ENCODE data around the gene AFDN. TPM values are rescaled to one million over a fixed set of nuclear protein-coding genes. Genes with fewer than 3 reads are reported as not detected.

Gene AFDN
- total and polyA plus RNA-seq, 2 donors (not counting 1 experiment from before 2014, with no cell fraction given): 21.0 to 57.1 TPM

DNA sequence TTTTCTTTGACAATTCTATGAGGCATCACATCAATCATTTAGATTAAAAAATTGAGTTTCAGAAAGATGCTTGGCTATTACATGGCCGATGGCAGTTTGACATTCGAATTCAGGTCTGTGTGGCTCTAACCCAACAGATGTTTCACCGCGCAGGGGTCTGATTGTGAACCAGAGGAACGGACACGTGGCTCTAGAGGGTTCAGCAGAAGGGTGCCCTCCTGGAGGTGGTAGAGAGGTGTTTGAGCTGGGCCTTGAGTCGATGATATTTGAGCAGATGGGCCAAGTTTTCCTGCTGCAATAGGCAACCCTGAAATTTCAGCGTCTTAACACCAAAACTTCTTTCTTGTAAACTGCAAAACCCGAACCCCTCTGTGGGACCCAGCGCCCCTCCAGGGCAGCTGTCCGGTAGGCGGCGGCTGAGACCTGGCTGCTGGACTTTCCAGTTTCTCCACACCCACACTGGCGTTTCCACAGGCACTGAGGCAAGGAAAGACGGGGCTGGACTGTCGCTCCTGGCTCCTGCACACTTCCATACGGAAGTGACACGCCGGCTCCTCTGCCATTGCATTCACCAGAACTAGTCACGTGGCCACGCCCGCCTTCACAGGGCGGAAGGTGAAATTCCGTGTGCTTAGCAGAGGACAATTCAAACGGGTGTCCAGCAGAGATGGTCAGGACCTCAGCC is 11.3 kb upstream of the AFDN start:
- DNase-seq (ENCODE audit: low read depth in 2 of 2): no peak
- H3K79me2 ChIP-seq (ENCODE audit: control insufficient read depth, insufficient read depth, low read length): no peaks in the 10 kb centered on the region
- no peaks in the 10 kb centered on the region for H4K20me1 ChIP-seq (ENCODE audit: control insufficient read depth, extremely low read depth, insufficient read depth, low read length)

GRCh38 chr6:167817016-167817415 is 9.7 kb upstream of the AFDN start:
- Histone ChIP-seq H3K4me1 (ENCODE audit: control insufficient read depth, extremely low read depth, insufficient read depth, low read length) (no peaks in the 10 kb centered on the region), H4K20me1 (ENCODE audit: control insufficient read depth, extremely low read depth, insufficient read depth, low read length) (no peaks in the 10 kb centered on the region), H3K79me2 (ENCODE audit: control insufficient read depth, insufficient read depth, low read length) (no peaks in the 10 kb centered on the region), H3K4me3 (replicated peaks in 1 of 4; ENCODE audit: control extremely low read depth in 1 of 4, insufficient read depth in 1 of 4, low read depth in 3 of 4, low read length in 4 of 4) (no peak overlapping the region), H3K4me2 (ENCODE audit: extremely low read depth, insufficient read depth, low read length) (no peak overlapping the region), H3K36me3 (ENCODE audit: control insufficient read depth, insufficient read depth, low read length) (no peaks in the 10 kb centered on the region), H3K9ac (ENCODE audit: insufficient read depth, low read length) (no peak overlapping the region), H3K27ac (ENCODE audit: insufficient read depth, low read length) (no peak overlapping the region), H3K9me3 (ENCODE audit: control insufficient read depth, insufficient read depth, low read depth, low read length) (no peaks in the 10 kb centered on the region), H2AFZ (ENCODE audit: low read length) (no peak overlapping the region), H3K27me3 (ENCODE audit: control insufficient read depth, insufficient read depth, low read length) (no peaks in the 10 kb centered on the region)
- DNase-seq (ENCODE audit: low read depth in 2 of 2): no peak
- TF ChIP-seq, protein P1, sequence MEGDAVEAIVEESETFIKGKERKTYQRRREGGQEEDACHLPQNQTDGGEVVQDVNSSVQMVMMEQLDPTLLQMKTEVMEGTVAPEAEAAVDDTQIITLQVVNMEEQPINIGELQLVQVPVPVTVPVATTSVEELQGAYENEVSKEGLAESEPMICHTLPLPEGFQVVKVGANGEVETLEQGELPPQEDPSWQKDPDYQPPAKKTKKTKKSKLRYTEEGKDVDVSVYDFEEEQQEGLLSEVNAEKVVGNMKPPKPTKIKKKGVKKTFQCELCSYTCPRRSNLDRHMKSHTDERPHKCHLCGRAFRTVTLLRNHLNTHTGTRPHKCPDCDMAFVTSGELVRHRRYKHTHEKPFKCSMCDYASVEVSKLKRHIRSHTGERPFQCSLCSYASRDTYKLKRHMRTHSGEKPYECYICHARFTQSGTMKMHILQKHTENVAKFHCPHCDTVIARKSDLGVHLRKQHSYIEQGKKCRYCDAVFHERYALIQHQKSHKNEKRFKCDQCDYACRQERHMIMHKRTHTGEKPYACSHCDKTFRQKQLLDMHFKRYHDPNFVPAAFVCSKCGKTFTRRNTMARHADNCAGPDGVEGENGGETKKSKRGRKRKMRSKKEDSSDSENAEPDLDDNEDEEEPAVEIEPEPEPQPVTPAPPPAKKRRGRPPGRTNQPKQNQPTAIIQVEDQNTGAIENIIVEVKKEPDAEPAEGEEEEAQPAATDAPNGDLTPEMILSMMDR (conservative IDR thresholded peaks at IDR 0.05 in 1 of 2, IDR thresholded peaks at IDR 0.05 in 1 of 2; ENCODE audit: low read depth in 1 of 2, low read length in 2 of 2): no peak
- no peak for TF ChIP-seq EZH2 (IDR thresholded peaks at IDR 0.05; ENCODE audit: low read length, missing control alignments)

More for the DNA sequence above, 11.3 kb upstream of the AFDN start:
- Histone ChIP-seq H3K36me3 (ENCODE audit: control insufficient read depth, insufficient read depth, low read length) (no peaks in the 10 kb centered on the region), H3K27ac (ENCODE audit: insufficient read depth, low read length) (no peak overlapping the region), H2AFZ (ENCODE audit: low read length) (no peak overlapping the region), H3K9me3 (ENCODE audit: control insufficient read depth, insufficient read depth, low read depth, low read length) (no peaks in the 10 kb centered on the region), H3K27me3 (ENCODE audit: control insufficient read depth, insufficient read depth, low read length) (no peaks in the 10 kb centered on the region), H3K4me3 (replicated peaks in 1 of 4; ENCODE audit: control extremely low read depth in 1 of 4, insufficient read depth in 1 of 4, low read depth in 3 of 4, low read length in 4 of 4) (no peak overlapping the region), H3K9ac (ENCODE audit: insufficient read depth, low read length) (no peak overlapping the region), H3K4me1 (ENCODE audit: control insufficient read depth, extremely low read depth, insufficient read depth, low read length) (no peaks in the 10 kb centered on the region), H3K4me2 (ENCODE audit: extremely low read depth, insufficient read depth, low read length) (no peak overlapping the region)
- TF ChIP-seq EZH2 (IDR thresholded peaks at IDR 0.05; ENCODE audit: low read length, missing control alignments): no peak
- TF ChIP-seq, protein P1 (conservative IDR thresholded peaks at IDR 0.05 in 1 of 2, IDR thresholded peaks at IDR 0.05 in 1 of 2; ENCODE audit: low read depth in 1 of 2, low read length in 2 of 2): no peak

DNA sequence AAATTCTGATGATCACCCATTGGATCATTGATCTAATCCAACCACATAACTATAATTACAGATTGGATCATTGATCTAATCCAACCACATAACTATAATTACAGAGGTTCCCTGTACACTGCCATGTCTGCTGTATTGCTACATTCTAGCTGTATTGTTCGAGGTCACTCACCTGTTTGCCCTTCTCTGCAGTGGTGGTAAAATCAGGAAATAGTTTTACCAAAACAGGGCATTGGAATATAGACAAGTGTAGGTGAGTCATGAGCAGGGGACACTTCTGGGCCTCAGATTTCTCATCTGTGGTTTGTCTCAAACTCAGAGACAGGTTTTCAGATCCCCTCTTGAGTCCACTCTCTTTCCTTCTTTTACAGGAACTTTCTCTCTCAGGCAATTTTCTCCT is 9.0 kb upstream of the AFDN start:
- H3K79me2 ChIP-seq (ENCODE audit: control insufficient read depth, insufficient read depth, low read length): no peaks in the 10 kb centered on the region
- no peaks in the 10 kb centered on the region for H4K20me1 ChIP-seq (ENCODE audit: control insufficient read depth, extremely low read depth, insufficient read depth, low read length)
- H3K4me1 ChIP-seq (ENCODE audit: control insufficient read depth, extremely low read depth, insufficient read depth, low read length): no peaks in the 10 kb centered on the region
- no peaks in the 10 kb centered on the region for H3K27me3 ChIP-seq (ENCODE audit: control insufficient read depth, insufficient read depth, low read length)
- H3K27ac ChIP-seq (ENCODE audit: insufficient read depth, low read length): no peak overlapping the region
- no peaks in the 10 kb centered on the region for H3K9me3 ChIP-seq (ENCODE audit: control insufficient read depth, insufficient read depth, low read depth, low read length)
- TF ChIP-seq EZH2 (IDR thresholded peaks at IDR 0.05; ENCODE audit: low read length, missing control alignments): no peak
- TF ChIP-seq, protein P1 (conservative IDR thresholded peaks at IDR 0.05 in 1 of 2, IDR thresholded peaks at IDR 0.05 in 1 of 2; ENCODE audit: low read depth in 1 of 2, low read length in 2 of 2): no peak
- no peak overlapping the region for H3K9ac ChIP-seq (ENCODE audit: insufficient read depth, low read length)
- no peak overlapping the region for H3K4me2 ChIP-seq (ENCODE audit: extremely low read depth, insufficient read depth, low read length)
- H3K36me3 ChIP-seq (ENCODE audit: control insufficient read depth, insufficient read depth, low read length): no peaks in the 10 kb centered on the region
- no peak overlapping the region for H3K4me3 ChIP-seq (replicated peaks in 1 of 4; ENCODE audit: control extremely low read depth in 1 of 4, insufficient read depth in 1 of 4, low read depth in 3 of 4, low read length in 4 of 4)
- no peak overlapping the region for H2AFZ ChIP-seq (ENCODE audit: low read length)
- no peak for DNase-seq (ENCODE audit: low read depth in 2 of 2)
